PC-9 (cell line): ENCODE data around the gene NME9. TPM values are rescaled to one million over a fixed set of nuclear protein-coding genes. Genes with fewer than 3 reads are reported as not detected.

ENCODE experiments used
- BruUV-seq: library from RNA; stranded (reverse); fragments of 400-500 nt; replicated peaks from 2 replicates; lab custom pipeline; 2021; lab: Mats Ljungman, UMichigan
- CTCF ChIA-PET: fragments of 300-600 bp; sonication (Branson Sonifier 250); formaldehyde crosslinking; loops from one replicate; lab custom pipeline; 2022; ENCODE audit warnings: antibody characterized with exemption; lab: Charles Lee
- POLR2A ChIA-PET: fragments of 300-600 bp; sonication (Branson Sonifier 250); formaldehyde crosslinking; loops from one replicate; lab custom pipeline; 2022; ENCODE audit warnings: antibody characterized with exemption; ENCODE audit not compliant: unreplicated experiment; lab: Charles Lee
- DNase-seq, 2 experiments: peaks; one replicate each; pipeline versions ENCODE4 v3.0.0 to v3.0.0-alpha.2; 2015 to 2022; ENCODE audit warnings: mixed read lengths in 1 of 2
- H2AFZ ChIP-seq: fragments of 200-600 bp; sonication (generic); 2 replicates; pipeline ENCODE4 v1.8.1; 2017; ENCODE audit warnings: antibody characterized with exemption
- H3F3A ChIP-seq: fragments of 200-600 bp; sonication (generic); 2 replicates; pipeline ENCODE4 v1.8.1; 2017; ENCODE audit warnings: antibody characterized with exemption, mild to moderate bottlenecking, low read depth; ENCODE audit not compliant: insufficient read depth
- H3K27ac ChIP-seq: fragments of 200-600 bp; sonication (generic); 2 replicates; pipeline ENCODE4 v1.6.1; 2016; ENCODE audit warnings: mixed run types
- H3K27me3 ChIP-seq: fragments of 200-600 bp; sonication (generic); 2 replicates; pipeline ENCODE4 v1.6.1; 2016; ENCODE audit warnings: low read depth, mixed run types; ENCODE audit not compliant: insufficient read depth
- H3K36me3 ChIP-seq: fragments of 200-600 bp; sonication (generic); 2 replicates; pipeline ENCODE4 v1.6.1; 2016; ENCODE audit warnings: low read depth, mixed run types
- H3K4me1 ChIP-seq: fragments of 200-600 bp; sonication (generic); replicated peaks from 2 replicates; pipeline ENCODE4 v1.6.1; 2016; ENCODE audit warnings: mixed run types; ENCODE audit not compliant: insufficient read depth
- H3K4me2 ChIP-seq: fragments of 200-600 bp; sonication (generic); 2 replicates; pipeline ENCODE4 v1.6.1; 2017; ENCODE audit warnings: mixed run types
- H3K4me3 ChIP-seq: fragments of 200-600 bp; sonication (generic); 2 replicates; pipeline ENCODE4 v1.6.1; 2016; ENCODE audit warnings: mixed run types
- H3K79me2 ChIP-seq: fragments of 200-600 bp; sonication (generic); 2 replicates; pipeline ENCODE4 v1.6.1; 2017; ENCODE audit warnings: low read depth, mixed run types
- H3K9me2 ChIP-seq: fragments of 200-600 bp; sonication (generic); 2 replicates; pipeline ENCODE4 v1.8.1; 2017; ENCODE audit warnings: mild to moderate bottlenecking; ENCODE audit not compliant: insufficient read depth
- H3K9me3 ChIP-seq: fragments of 200-600 bp; sonication (generic); 2 replicates; pipeline ENCODE4 v1.8.1; 2016; ENCODE audit warnings: low read depth; ENCODE audit not compliant: insufficient read depth
- H4K20me1 ChIP-seq: fragments of 200-600 bp; sonication (generic); 2 replicates; pipeline ENCODE4 v1.8.1; 2017; ENCODE audit not compliant: insufficient read depth
- EZH2 ChIP-seq: fragments of 200-600 bp; sonication (generic); IDR thresholded peaks from 2 replicates; pipeline ENCODE4 v1.8.0; 2017; ENCODE audit warnings: antibody characterized with exemption, low read depth
- intact Hi-C: fragments of 100-400 bp; cut with micrococcal nuclease; formaldehyde crosslinking; loops from one replicate; pipeline ENCODE4 v1.10.0; 2022; ENCODE audit not compliant: unreplicated experiment
- total RNA-seq: library from RNA; stranded (reverse); gene quantifications from 2 replicates; pipeline ENCODE4 v1.2.3, GENCODE V29; 2021
- TF ChIP-seq, protein P1 (sequence below): fragments of 200-600 bp; sonication (generic); conservative IDR thresholded peaks from 2 replicates; pipeline ENCODE4 v1.6.1; 2017; ENCODE audit warnings: mixed run types, antibody characterized with exemption, mild to moderate bottlenecking, moderate library complexity

NME9 gene
- total RNA-seq, 1 experiment from 2014 or later: not detected

DNA sequence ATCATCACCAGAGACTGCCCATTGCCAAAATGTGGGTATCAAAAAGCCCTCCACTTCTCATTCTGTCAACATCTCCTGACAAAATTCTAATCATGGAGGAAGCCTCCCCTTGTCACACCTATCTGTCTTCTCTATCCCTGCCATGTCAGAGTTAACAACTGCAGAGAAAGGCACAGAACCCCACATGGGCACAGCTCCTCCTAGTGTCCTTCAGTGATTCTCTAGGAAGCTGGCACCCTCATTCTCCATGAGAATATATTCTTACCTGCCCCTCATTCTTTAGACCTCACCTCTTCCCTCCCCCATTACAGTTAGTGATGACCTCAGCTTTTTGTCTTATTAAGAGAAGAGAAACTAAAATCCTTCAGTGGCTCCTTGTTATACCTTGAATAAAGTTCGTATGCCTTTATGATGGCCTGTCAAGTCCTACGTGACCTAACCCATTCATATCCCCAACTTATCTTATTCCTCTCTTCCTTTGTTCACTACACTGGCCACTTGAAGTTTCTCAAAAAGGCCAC is 44.6 kb downstream of the NME9 start:
- Histone ChIP-seq H3K4me1 (no peaks in the 10 kb centered on the region), H3K36me3 (no peaks in the 10 kb centered on the region), H3K4me2 (no peak overlapping the region), H4K20me1 (no peaks in the 10 kb centered on the region), H3K9me2 (no peaks in the 10 kb centered on the region), H3K27me3 (no peaks in the 10 kb centered on the region), H3K27ac (no peak overlapping the region), H3K79me2 (no peaks in the 10 kb centered on the region), H2AFZ (no peak overlapping the region), H3K4me3 (no peak overlapping the region), H3F3A (no peaks in the 10 kb centered on the region), H3K9me3 (no peaks in the 10 kb centered on the region)
- no TSS peak for BruUV-seq
- no peak for DNase-seq
- POLR2A ChIA-PET: no interaction called here
- TF ChIP-seq EZH2: no peak
- TF ChIP-seq, protein P1, sequence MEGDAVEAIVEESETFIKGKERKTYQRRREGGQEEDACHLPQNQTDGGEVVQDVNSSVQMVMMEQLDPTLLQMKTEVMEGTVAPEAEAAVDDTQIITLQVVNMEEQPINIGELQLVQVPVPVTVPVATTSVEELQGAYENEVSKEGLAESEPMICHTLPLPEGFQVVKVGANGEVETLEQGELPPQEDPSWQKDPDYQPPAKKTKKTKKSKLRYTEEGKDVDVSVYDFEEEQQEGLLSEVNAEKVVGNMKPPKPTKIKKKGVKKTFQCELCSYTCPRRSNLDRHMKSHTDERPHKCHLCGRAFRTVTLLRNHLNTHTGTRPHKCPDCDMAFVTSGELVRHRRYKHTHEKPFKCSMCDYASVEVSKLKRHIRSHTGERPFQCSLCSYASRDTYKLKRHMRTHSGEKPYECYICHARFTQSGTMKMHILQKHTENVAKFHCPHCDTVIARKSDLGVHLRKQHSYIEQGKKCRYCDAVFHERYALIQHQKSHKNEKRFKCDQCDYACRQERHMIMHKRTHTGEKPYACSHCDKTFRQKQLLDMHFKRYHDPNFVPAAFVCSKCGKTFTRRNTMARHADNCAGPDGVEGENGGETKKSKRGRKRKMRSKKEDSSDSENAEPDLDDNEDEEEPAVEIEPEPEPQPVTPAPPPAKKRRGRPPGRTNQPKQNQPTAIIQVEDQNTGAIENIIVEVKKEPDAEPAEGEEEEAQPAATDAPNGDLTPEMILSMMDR: no peak
- CTCF ChIA-PET: no interaction called here
- intact Hi-C loops: no loop called here

DNA sequence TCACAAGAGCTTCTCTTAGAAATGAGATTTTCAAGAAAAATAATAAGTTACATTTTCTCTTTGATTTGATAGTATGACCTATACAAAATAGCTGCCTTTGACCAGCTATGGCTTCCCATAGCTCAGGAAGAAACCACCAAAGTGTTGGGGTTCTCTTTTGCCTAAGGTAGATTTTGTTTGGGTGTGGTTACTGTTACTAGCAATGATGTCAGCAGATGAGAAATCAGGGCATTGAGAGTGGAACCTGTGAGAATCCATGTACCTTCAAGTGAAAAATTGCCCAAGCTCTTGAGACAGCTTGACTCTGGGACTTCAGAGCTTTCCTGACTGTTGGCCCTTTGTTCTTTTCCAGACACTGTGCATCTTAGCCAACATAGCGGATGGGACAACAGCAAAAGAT is 45.6 kb downstream of the NME9 start:
- Histone ChIP-seq H3K27ac (no peak overlapping the region), H2AFZ (no peak overlapping the region), H3K9me2 (no peaks in the 10 kb centered on the region), H4K20me1 (no peaks in the 10 kb centered on the region), H3K79me2 (no peaks in the 10 kb centered on the region), H3K4me1 (no peaks in the 10 kb centered on the region), H3K4me2 (no peak overlapping the region), H3K36me3 (no peaks in the 10 kb centered on the region), H3K4me3 (no peak overlapping the region), H3K9me3 (no peaks in the 10 kb centered on the region), H3K27me3 (no peaks in the 10 kb centered on the region), H3F3A (no peaks in the 10 kb centered on the region)
- no peak for DNase-seq
- ChIA-PET CTCF (no interaction called here), POLR2A (interaction anchor here (0.5 kb wide), 1 partner anchor 896 kb away, joined by 4 read pairs; no protein-coding TSS in a partner anchor)
- no TSS peak for BruUV-seq
- intact Hi-C loops: no loop called here
- no peak for TF ChIP-seq EZH2
- TF ChIP-seq, protein P1: no peak

DNA sequence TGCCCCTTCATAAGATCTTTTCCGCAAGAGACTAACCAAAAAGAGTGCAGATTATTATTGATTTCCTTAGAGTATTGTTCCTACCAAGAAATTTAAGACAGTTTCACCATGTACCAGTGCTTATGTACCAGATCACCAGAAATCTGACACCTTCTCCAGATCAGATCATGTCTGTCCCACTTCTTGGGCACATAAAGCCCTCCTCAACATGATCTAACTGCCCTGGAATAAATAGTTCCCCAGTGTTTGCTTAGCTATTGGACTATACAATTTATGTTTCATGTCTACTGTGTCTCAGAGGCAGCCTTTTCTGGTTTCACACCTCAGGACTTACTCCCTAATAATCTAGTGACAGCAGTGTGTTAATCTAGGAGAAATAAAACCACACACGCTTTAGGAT is 46.8 kb downstream of the NME9 start:
- Histone ChIP-seq H3K27ac (no peak overlapping the region), H3F3A (no peaks in the 10 kb centered on the region), H3K9me3 (no peaks in the 10 kb centered on the region), H3K4me1 (no peaks in the 10 kb centered on the region), H3K79me2 (no peaks in the 10 kb centered on the region), H3K4me3 (no peak overlapping the region), H4K20me1 (no peaks in the 10 kb centered on the region), H3K9me2 (no peaks in the 10 kb centered on the region), H3K4me2 (no peak overlapping the region), H3K27me3 (no peaks in the 10 kb centered on the region), H2AFZ (no peak overlapping the region), H3K36me3 (no peaks in the 10 kb centered on the region)
- CTCF ChIA-PET: no interaction called here
- POLR2A ChIA-PET: no interaction called here
- BruUV-seq: no TSS peak
- intact Hi-C loops: no loop called here
- TF ChIP-seq, protein P1: no peak
- no peak for TF ChIP-seq EZH2
- no peak for DNase-seq
